Uterus (tissue), 4 donors: Measurements from ENCODE around the gene CDH4. TPM values are rescaled to one million over a fixed set of nuclear protein-coding genes. Genes with fewer than 3 reads are reported as not detected.

ENCODE experiments used
- DNase-seq, 2 donors: peaks; one replicate each; pipeline ENCODE4 v3.0.0-alpha.2; 2019 to 2020
- H3K27ac ChIP-seq, 2 donors: fragments of 200-600 bp; sonication (generic); 1 replicate in 1 of 2; 2 replicates in 1 of 2; pipeline ENCODE4 v1.5.1; 2016 to 2018
- H3K27me3 ChIP-seq, 2 donors: fragments of 200-600 bp; sonication (generic); one replicate each; pipeline ENCODE4 v1.5.1; 2018 to 2019; ENCODE audit warnings: control low read depth in 1 of 2
- H3K36me3 ChIP-seq, 2 donors: fragments of 200-600 bp; sonication (generic); one replicate each; pipeline ENCODE4 v1.5.1; 2019; ENCODE audit warnings: control low read depth in 1 of 2
- H3K4me1 ChIP-seq, 2 donors: fragments of 200-600 bp; sonication (generic); one replicate each; pipeline ENCODE4 v1.5.1; 2018 to 2019; ENCODE audit warnings: control low read depth in 1 of 2
- H3K4me3 ChIP-seq, 2 donors: fragments of 200-600 bp; sonication (generic); 1 replicate in 1 of 2; 2 replicates in 1 of 2; pipeline ENCODE4 v1.5.1; 2018 to 2019; ENCODE audit warnings: mild to moderate bottlenecking in 1 of 2
- H3K9me3 ChIP-seq, 2 donors: fragments of 200-600 bp; sonication (generic); one replicate each; pipeline ENCODE4 v1.5.1; 2019; ENCODE audit warnings: control low read depth in 1 of 2
- POLR2A ChIP-seq, 2 donors: fragments of 450-650 bp; IDR thresholded peaks; one replicate each; pipeline ENCODE4 v1.6.1; 2016; ENCODE audit warnings: antibody characterized with exemption in 2 of 2, mild to moderate bottlenecking in 1 of 2, moderate library complexity in 1 of 2
- intact Hi-C: fragments of 100-400 bp; cut with DNase I; formaldehyde crosslinking; loops from one replicate; pipeline ENCODE4 v1.15.1; 2023; ENCODE audit warnings: low total_unique reads
- total RNA-seq, 4 donors: library from RNA; depleted of rRNA in 3 of 4; stranded (reverse); fragments of >200 nt in 3 of 4; gene quantifications; one replicate each; pipeline versions ENCODE4 v1.1.0 to v1.2.4, GENCODE V29; 2014 to 2023
- TF ChIP-seq, protein P1 (sequence below), 4 experiments: fragments of 200-600 bp in 2 of 4; fragments of 450-650 bp in 2 of 4; sonication (generic) in 2 of 4; IDR thresholded peaks; one replicate each; pipeline ENCODE4 v1.5.1; 2016 to 2019; ENCODE audit warnings: antibody characterized with exemption in 4 of 4, mild to moderate bottlenecking in 2 of 4, moderate library complexity in 1 of 4
- donor health status: DM: yes; HTN: yes; CAD: no.

Gene CDH4
- total RNA-seq, 4 donors from 2014 or later, result under 0.01 to 0.55 TPM; not detected in 2

DNA sequence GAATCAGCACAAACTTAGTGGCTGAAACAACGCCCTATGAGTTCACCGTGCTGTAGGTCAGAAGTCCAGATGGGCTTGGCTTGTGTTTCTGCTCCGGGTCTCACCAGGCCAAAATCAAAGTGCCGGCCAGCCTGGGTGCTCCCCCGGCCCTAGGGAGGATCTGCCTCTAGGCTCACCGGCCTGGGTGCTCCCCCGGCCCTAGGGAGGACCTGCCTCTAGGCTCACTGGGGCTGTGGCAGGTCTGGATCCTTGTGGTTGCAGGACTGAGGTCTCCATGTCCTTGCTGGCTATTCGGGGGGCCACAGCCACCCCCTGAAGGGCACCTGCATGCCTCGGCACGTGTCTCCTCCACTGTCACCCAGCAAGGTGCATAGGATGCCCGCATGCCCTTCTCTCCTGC lies 597.3 kb downstream of the CDH4 start:
- no peaks in the 10 kb centered on the region for H3K36me3 ChIP-seq
- H3K27ac ChIP-seq, result no peak overlapping the region
- no peak overlapping the region for H3K4me3 ChIP-seq
- H3K9me3 ChIP-seq, result no peaks in the 10 kb centered on the region
- TF ChIP-seq, protein P1, sequence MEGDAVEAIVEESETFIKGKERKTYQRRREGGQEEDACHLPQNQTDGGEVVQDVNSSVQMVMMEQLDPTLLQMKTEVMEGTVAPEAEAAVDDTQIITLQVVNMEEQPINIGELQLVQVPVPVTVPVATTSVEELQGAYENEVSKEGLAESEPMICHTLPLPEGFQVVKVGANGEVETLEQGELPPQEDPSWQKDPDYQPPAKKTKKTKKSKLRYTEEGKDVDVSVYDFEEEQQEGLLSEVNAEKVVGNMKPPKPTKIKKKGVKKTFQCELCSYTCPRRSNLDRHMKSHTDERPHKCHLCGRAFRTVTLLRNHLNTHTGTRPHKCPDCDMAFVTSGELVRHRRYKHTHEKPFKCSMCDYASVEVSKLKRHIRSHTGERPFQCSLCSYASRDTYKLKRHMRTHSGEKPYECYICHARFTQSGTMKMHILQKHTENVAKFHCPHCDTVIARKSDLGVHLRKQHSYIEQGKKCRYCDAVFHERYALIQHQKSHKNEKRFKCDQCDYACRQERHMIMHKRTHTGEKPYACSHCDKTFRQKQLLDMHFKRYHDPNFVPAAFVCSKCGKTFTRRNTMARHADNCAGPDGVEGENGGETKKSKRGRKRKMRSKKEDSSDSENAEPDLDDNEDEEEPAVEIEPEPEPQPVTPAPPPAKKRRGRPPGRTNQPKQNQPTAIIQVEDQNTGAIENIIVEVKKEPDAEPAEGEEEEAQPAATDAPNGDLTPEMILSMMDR (IDR thresholded peaks at IDR 0.05), result no peak
- no peak for TF ChIP-seq POLR2A (IDR thresholded peaks at IDR 0.05)
- DNase-seq, result no peak
- H3K4me1 ChIP-seq, result no peaks in the 10 kb centered on the region
- intact Hi-C loops, result no loop called here
- no peaks in the 10 kb centered on the region for H3K27me3 ChIP-seq

DNA sequence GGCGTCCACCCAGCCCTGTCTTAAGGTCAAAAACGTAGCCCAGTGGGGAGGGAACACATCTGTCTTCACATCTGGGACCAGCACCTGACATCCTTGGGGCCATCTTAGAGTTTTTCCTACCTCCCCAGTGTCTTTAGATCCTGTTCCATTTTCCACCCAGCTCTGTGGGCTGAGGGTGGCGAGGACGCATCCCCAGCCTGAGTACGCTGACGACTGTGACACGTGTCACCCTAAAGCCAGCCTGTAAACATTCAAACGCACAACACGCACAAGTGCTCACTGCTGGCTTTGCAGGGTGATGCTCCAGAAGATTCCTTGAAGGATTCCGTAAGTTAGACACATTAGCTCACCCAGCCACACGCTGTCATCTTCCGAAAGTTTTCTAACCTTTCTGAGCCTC lies 597.8 kb downstream of the CDH4 start:
- Histone ChIP-seq H3K4me1 (no peaks in the 10 kb centered on the region), H3K27ac (no peak overlapping the region), H3K27me3 (no peaks in the 10 kb centered on the region), H3K9me3 (no peaks in the 10 kb centered on the region), H3K36me3 (no peaks in the 10 kb centered on the region), H3K4me3 (no peak overlapping the region)
- no peak for DNase-seq
- intact Hi-C loops, result no loop called here
- TF ChIP-seq POLR2A (IDR thresholded peaks at IDR 0.05), result no peak
- TF ChIP-seq, protein P1 (IDR thresholded peaks at IDR 0.05), result no peak

DNA sequence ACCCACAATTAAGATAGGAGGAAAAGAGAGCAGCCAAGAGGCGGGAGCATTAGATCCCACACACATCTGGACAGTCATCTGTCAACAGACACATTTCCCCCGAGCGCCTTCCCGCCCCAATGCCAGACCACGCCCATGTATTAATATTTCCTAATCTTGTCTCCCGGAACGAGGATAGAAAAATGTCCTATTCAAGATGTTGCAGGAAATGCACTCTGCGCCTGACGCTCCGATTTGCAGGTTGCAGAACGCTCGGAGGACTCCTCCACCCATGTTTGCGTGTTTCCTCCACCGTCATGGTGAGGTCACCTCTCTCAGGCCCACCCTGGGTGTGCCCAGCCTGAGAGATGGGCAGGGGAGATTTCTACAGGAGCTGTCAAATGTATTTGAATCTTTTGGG lies 598.4 kb downstream of the CDH4 start:
- Histone ChIP-seq H3K36me3 (no peaks in the 10 kb centered on the region), H3K27me3 (no peaks in the 10 kb centered on the region), H3K4me3 (no peak overlapping the region), H3K4me1 (no peaks in the 10 kb centered on the region), H3K27ac (no peak overlapping the region), H3K9me3 (no peaks in the 10 kb centered on the region)
- intact Hi-C loops, result no loop called here
- DNase-seq, result no peak
- TF ChIP-seq POLR2A (IDR thresholded peaks at IDR 0.05), result no peak
- TF ChIP-seq, protein P1 (IDR thresholded peaks at IDR 0.05), result no peak

DNA sequence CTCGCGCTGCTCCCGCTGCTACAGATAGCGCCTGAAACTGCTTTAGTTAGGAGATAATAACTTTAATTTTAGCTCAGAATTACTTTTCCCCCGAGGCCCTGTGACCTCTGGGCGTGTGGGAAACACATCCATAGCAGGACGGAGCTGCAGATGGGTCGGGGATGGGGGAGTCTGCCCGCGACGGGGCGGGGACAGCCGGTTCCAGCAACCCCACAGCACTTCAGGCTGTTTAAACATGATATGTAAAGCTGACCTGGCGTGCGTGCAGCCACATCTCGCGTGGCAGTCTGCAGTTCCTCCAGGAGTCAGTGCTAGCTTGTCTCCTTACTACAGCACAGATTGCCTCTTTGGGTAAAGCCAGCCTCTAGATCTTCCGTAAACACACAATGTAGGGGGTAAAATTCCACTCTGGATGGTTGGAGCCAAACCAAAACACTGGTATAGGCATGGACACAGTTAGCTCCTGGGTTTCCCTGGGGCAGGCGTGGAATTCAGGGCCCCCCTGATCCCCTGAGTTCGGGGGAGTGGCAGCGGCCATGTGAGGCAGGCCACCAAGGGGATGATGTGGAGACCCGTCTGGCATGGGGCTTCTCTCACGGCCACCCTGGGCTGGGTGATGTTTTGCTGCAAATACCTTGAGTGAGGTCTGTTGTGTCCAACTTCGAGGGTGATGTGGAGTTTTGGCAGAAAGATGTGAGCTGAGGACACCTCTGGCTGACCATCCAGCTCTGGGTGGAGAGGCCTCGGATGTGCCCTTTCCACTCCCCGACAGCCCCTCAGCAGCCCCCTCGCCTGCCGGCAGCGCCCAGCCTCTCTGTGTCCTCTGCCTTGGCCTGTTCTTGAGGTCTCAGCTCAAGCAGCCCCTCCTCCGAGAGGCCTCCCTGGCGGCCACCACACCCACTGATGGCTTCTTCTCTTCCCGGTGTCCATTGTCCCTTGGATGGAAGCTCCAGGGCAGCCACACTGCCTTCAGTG lies 599.2 kb downstream of the CDH4 start:
- H3K4me1 ChIP-seq, result no peaks in the 10 kb centered on the region
- TF ChIP-seq, protein P1 (IDR thresholded peaks at IDR 0.05), result no peak
- TF ChIP-seq POLR2A (IDR thresholded peaks at IDR 0.05), result no peak
- no peaks in the 10 kb centered on the region for H3K27me3 ChIP-seq
- no peak overlapping the region for H3K4me3 ChIP-seq
- intact Hi-C loops, result no loop called here
- no peak for DNase-seq
- H3K36me3 ChIP-seq, result no peaks in the 10 kb centered on the region
- no peak overlapping the region for H3K27ac ChIP-seq
- no peaks in the 10 kb centered on the region for H3K9me3 ChIP-seq

DNA sequence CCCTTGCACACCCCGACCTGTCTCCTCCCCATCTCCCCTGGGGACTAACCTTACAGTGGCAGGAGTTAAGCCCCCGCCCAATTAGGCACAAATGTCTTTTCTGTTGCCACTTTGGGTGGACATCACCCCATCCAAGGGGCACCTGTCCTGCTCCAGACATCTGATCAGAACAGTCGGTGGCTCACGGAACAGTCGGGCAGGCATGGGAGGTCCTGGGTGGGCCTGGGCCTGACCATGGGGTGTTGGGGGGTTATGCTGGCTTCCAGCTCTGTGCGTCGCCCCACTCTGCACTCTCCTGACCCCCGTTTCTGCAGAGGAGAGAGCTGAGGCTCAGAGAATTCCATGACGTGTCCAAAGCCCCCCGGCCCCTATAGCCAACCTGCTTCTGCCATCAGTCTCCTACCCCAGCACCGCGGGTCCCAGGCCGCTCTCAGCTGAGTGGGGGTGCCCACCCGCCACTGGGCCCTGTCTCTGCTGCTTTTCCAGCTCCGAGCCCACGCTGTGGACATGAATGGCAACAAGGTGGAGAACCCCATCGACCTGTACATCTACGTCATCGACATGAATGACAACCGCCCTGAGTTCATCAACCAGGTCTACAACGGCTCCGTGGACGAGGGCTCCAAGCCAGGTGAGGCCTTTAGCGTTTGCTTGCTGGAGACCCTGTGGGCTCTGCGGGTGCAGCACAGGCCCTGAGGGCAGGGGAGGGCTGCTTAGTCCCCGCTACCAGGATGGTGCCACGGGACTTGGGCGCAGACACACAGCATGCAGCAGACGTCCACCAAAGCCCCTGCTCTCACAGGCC lies 600.4 kb downstream of the CDH4 start:
- Histone ChIP-seq H3K27me3 (no peaks in the 10 kb centered on the region), H3K4me1 (no peaks in the 10 kb centered on the region), H3K4me3 (no peak overlapping the region), H3K27ac (no peak overlapping the region), H3K9me3 (no peaks in the 10 kb centered on the region), H3K36me3 (no peaks in the 10 kb centered on the region)
- TF ChIP-seq, protein P1 (IDR thresholded peaks at IDR 0.05), result no peak
- TF ChIP-seq POLR2A (IDR thresholded peaks at IDR 0.05), result no peak
- intact Hi-C loops, result no loop called here
- no peak for DNase-seq
